ENCODE data around the gene ZNF680.
A peak's percentile ranks its signal among the peaks of the same experiment; 100 is the strongest.
"Not testable (repeated sequence)": the region's sequence is repeated elsewhere in the genome, so short reads cannot be mapped to it uniquely, and the experiment has no call there.

Gene ZNF680

GRCh38 chr7:64562626-64563278 lies at the start of gene ZNF680:
Gene ZNF680 (minus strand): TSS chr7:64563071. CDS start chr7:64562954, 117 bp downstream.
- DNase-seq (ENCODE audit: low read depth in 2 of 2): peak; percentile 83 to 87

GRCh38 chr7:64612452-64612851 lies 49.6 kb upstream of the ZNF680 start:
- DNase-seq (ENCODE audit: low read depth in 2 of 2): no peak

GRCh38 chr7:64611717-64612116 lies 48.8 kb upstream of the ZNF680 start:
- DNase-seq (ENCODE audit: low read depth in 2 of 2): no peak

- DNase-seq (ENCODE audit: low read depth in 2 of 2): no peak
Measured at GRCh38 chr7:64610997-64611396, 48.1 kb upstream of the ZNF680 start.

- DNase-seq (ENCODE audit: low read depth in 2 of 2): no peak
Measured at GRCh38 chr7:64608116-64608910, 45.4 kb upstream of the ZNF680 start.

GRCh38 chr7:64606385-64606784 lies 43.5 kb upstream of the ZNF680 start:
- no peak for DNase-seq (ENCODE audit: low read depth in 2 of 2)

GRCh38 chr7:64603271-64603670 lies 40.4 kb upstream of the ZNF680 start:
- no peak for DNase-seq (ENCODE audit: low read depth in 2 of 2)

- no peak for DNase-seq (ENCODE audit: low read depth in 2 of 2)
Measured at GRCh38 chr7:64602518-64602917, 39.6 kb upstream of the ZNF680 start.

- no peak for DNase-seq (ENCODE audit: low read depth in 2 of 2)
Measured at GRCh38 chr7:64602086-64602485, 39.2 kb upstream of the ZNF680 start.

- no peak for DNase-seq (ENCODE audit: low read depth in 2 of 2)
Measured at GRCh38 chr7:64599359-64599758, 36.5 kb upstream of the ZNF680 start.

- DNase-seq (ENCODE audit: low read depth in 2 of 2): no peak
Measured at GRCh38 chr7:64590971-64591370, 28.1 kb upstream of the ZNF680 start.

GRCh38 chr7:64581926-64582894 lies 19.3 kb upstream of the ZNF680 start:
- DNase-seq (ENCODE audit: low read depth in 2 of 2): no peak

GRCh38 chr7:64581391-64581790 lies 18.5 kb upstream of the ZNF680 start:
- DNase-seq (ENCODE audit: low read depth in 2 of 2): no peak

- no peak for DNase-seq (ENCODE audit: low read depth in 2 of 2)
Measured at GRCh38 chr7:64574540-64575099, 11.7 kb upstream of the ZNF680 start.

GRCh38 chr7:64570284-64570605 lies 7.4 kb upstream of the ZNF680 start:
- not testable (repeated sequence) for DNase-seq (ENCODE audit: low read depth in 2 of 2)

- DNase-seq (ENCODE audit: low read depth in 2 of 2): peak in 1 of 2 donors; percentile 19
Measured at GRCh38 chr7:64569372-64570283, 6.8 kb upstream of the ZNF680 start.

GRCh38 chr7:64562256-64562625 lies 630 bp downstream of the ZNF680 start:
- no peak for DNase-seq (ENCODE audit: low read depth in 2 of 2)

GRCh38 chr7:64559206-64559605 lies 3.7 kb downstream of the ZNF680 start:
- DNase-seq (ENCODE audit: low read depth in 2 of 2): no peak

GRCh38 chr7:64558781-64559180 lies 4.1 kb downstream of the ZNF680 start:
- no peak for DNase-seq (ENCODE audit: low read depth in 2 of 2)

GRCh38 chr7:64558323-64558705 lies 4.6 kb downstream of the ZNF680 start:
- DNase-seq (ENCODE audit: low read depth in 2 of 2): no peak
